Hepatocyte (in vitro differentiated cells): ENCODE measurements around the gene SOX10. TPM values are rescaled to one million over a fixed set of nuclear protein-coding genes. Genes with fewer than 3 reads are reported as not detected.

Experiments
- DNase-seq: peaks from one replicate; pipeline ENCODE4 v3.0.0-alpha.2; 2016; ENCODE audit warnings: low spot score
- H2AFZ ChIP-seq: fragments of 200-600 bp; sonication (generic); 2 replicates; pipeline ENCODE4 v1.6.0; 2016; ENCODE audit warnings: antibody characterized with exemption, mild to moderate bottlenecking
- H3K27ac ChIP-seq: fragments of 200-600 bp; sonication (generic); 2 replicates; pipeline ENCODE4 v1.5.1; 2016; ENCODE audit warnings: mild to moderate bottlenecking
- H3K27me3 ChIP-seq: fragments of 200-600 bp; sonication (generic); 2 replicates; pipeline ENCODE4 v1.6.1; 2016
- H3K36me3 ChIP-seq: fragments of 200-600 bp; sonication (generic); replicated peaks from 2 replicates; pipeline ENCODE4 v1.5.1; 2016; ENCODE audit warnings: low read depth; ENCODE audit not compliant: insufficient read depth
- H3K4me1 ChIP-seq: fragments of 200-600 bp; sonication (generic); 2 replicates; pipeline ENCODE4 v1.5.1; 2016; ENCODE audit warnings: mild to moderate bottlenecking, moderate library complexity; ENCODE audit not compliant: insufficient read depth
- H3K4me2 ChIP-seq: fragments of 200-600 bp; sonication (generic); 2 replicates; pipeline ENCODE4 v1.6.0; 2016
- H3K4me3 ChIP-seq: fragments of 200-600 bp; sonication (generic); 2 replicates; pipeline ENCODE4 v1.5.1; 2016; ENCODE audit warnings: mild to moderate bottlenecking
- H3K79me2 ChIP-seq: fragments of 200-600 bp; sonication (generic); 2 replicates; pipeline ENCODE4 v1.6.0; 2017; ENCODE audit warnings: mild to moderate bottlenecking
- H3K9me2 ChIP-seq: fragments of 200-600 bp; sonication (generic); replicated peaks from 2 replicates; pipeline ENCODE4 v1.6.0; 2017; ENCODE audit warnings: mild to moderate bottlenecking; ENCODE audit not compliant: insufficient read depth
- H3K9me3 ChIP-seq: fragments of 200-600 bp; sonication (generic); 2 replicates; pipeline ENCODE4 v1.5.1; 2016; ENCODE audit warnings: low read depth, mild to moderate bottlenecking
- H4K20me1 ChIP-seq: fragments of 200-600 bp; sonication (generic); 2 replicates; pipeline ENCODE4 v1.6.0; 2016; ENCODE audit warnings: mild to moderate bottlenecking; ENCODE audit not compliant: insufficient read depth, poor library complexity, severe bottlenecking
- CTCF ChIP-seq: fragments of 200-600 bp; sonication (generic); IDR thresholded peaks from 2 replicates; pipeline ENCODE4 v1.5.1; 2016; ENCODE audit warnings: antibody characterized with exemption, mild to moderate bottlenecking; ENCODE audit not compliant: poor library complexity
- EZH2 ChIP-seq: fragments of 200-600 bp; sonication (generic); IDR thresholded peaks from 2 replicates; pipeline ENCODE4 v1.6.1; 2016; ENCODE audit warnings: antibody characterized with exemption, mild to moderate bottlenecking, borderline replicate concordance
- EZH2phosphoT487 ChIP-seq: fragments of 200-600 bp; sonication (generic); IDR thresholded peaks from one replicate; pipeline ENCODE4 v1.6.1; 2018; ENCODE audit warnings: antibody characterized with exemption, mild to moderate bottlenecking, low read depth, moderate library complexity; ENCODE audit not compliant: unreplicated experiment, severe bottlenecking
- WGBS: methylation state at CpG from one replicate; pipeline ENCODE4 v1.1.6; 2016; ENCODE audit warnings: low lambda C conversion rate; ENCODE audit errors: missing lambda C conversion rate; 5-methylcytosine and 5-hydroxymethylcytosine counted together
- polyA plus RNA-seq: library from polyadenylated mRNA; unstranded; fragments of >200 nt; fragmentation: Nextera tagmentation; extraction: Ambion mirVana; gene quantifications from 2 replicates; pipeline ENCODE4 v1.2.1, GENCODE V29; 2016
- total RNA-seq: library from RNA; depleted of rRNA; stranded (reverse); fragments of >200 nt; gene quantifications from 2 replicates; pipeline ENCODE4 v1.2.3, GENCODE V29; 2014

Gene SOX10
- total and polyA plus RNA-seq, 2 experiments from 2014 or later, result not detected

GRCh38 chr22:37982938-37983859 lies 1.2 kb downstream of the SOX10 start:
- no peaks in the 10 kb centered on the region for H3K79me2 ChIP-seq
- no peak overlapping the region for H3K4me3 ChIP-seq
- no peaks in the 10 kb centered on the region for H3K36me3 ChIP-seq
- H4K20me1 ChIP-seq, result peaks cover 4% of the 10 kb centered on the region
- no peaks in the 10 kb centered on the region for H3K9me3 ChIP-seq
- TF ChIP-seq EZH2, result peak; percentile 70
- peak; percentile 59 for TF ChIP-seq EZH2phosphoT487
- TF ChIP-seq CTCF, result peak; percentile 41
- WGBS, result 20% methylated on average over 55 of the region's 84 CpGs
- no peak overlapping the region for H3K27ac ChIP-seq
- no peak overlapping the region for H2AFZ ChIP-seq
- peak overlapping the region; percentile 69 for H3K4me2 ChIP-seq
- no peaks in the 10 kb centered on the region for H3K9me2 ChIP-seq
- peaks cover 37% of the 10 kb centered on the region for H3K27me3 ChIP-seq
- DNase-seq, result no peak
- H3K4me1 ChIP-seq, result peaks cover 5% of the 10 kb centered on the region

- no peaks in the 10 kb centered on the region for H3K9me3 ChIP-seq
- DNase-seq, result no peak
- H3K9me2 ChIP-seq, result no peaks in the 10 kb centered on the region
- H3K27me3 ChIP-seq, result peaks cover 37% of the 10 kb centered on the region
- H3K27ac ChIP-seq, result no peak overlapping the region
- no peaks in the 10 kb centered on the region for H3K79me2 ChIP-seq
- H2AFZ ChIP-seq, result no peak overlapping the region
- H3K4me3 ChIP-seq, result no peak overlapping the region
- H3K4me2 ChIP-seq, result no peak overlapping the region
- peaks cover 5% of the 10 kb centered on the region for H3K4me1 ChIP-seq
- peaks cover 4% of the 10 kb centered on the region for H4K20me1 ChIP-seq
- H3K36me3 ChIP-seq, result no peaks in the 10 kb centered on the region
- 83% methylated on average over 8 of the region's 8 CpGs for WGBS
- TF ChIP-seq EZH2phosphoT487 (no peak), EZH2 (no peak), CTCF (no peak)
Measured at GRCh38 chr22:37982151-37982785, 2.1 kb downstream of the SOX10 start.

GRCh38 chr22:37981282-37982011 lies 2.9 kb downstream of the SOX10 start:
- no peak for DNase-seq

More at GRCh38 chr22:37981282-37982011, 2.9 kb downstream of the SOX10 start:
- H3K4me1 ChIP-seq, result peaks cover 5% of the 10 kb centered on the region
- H4K20me1 ChIP-seq, result peaks cover 4% of the 10 kb centered on the region
- H3K9me2 ChIP-seq, result no peaks in the 10 kb centered on the region
- no peak overlapping the region for H3K4me2 ChIP-seq
- no peaks in the 10 kb centered on the region for H3K36me3 ChIP-seq
- no peak for TF ChIP-seq EZH2phosphoT487
- TF ChIP-seq EZH2, result no peak
- TF ChIP-seq CTCF, result no peak
- no peak overlapping the region for H2AFZ ChIP-seq
- H3K27me3 ChIP-seq, result peaks cover 37% of the 10 kb centered on the region
- H3K79me2 ChIP-seq, result no peaks in the 10 kb centered on the region
- H3K9me3 ChIP-seq, result no peaks in the 10 kb centered on the region
- 94% methylated on average over 6 of the region's 6 CpGs for WGBS
- H3K27ac ChIP-seq, result no peak overlapping the region
- H3K4me3 ChIP-seq, result no peak overlapping the region
